ENCODE results near the gene CCER1.

Gene CCER1

DNA sequence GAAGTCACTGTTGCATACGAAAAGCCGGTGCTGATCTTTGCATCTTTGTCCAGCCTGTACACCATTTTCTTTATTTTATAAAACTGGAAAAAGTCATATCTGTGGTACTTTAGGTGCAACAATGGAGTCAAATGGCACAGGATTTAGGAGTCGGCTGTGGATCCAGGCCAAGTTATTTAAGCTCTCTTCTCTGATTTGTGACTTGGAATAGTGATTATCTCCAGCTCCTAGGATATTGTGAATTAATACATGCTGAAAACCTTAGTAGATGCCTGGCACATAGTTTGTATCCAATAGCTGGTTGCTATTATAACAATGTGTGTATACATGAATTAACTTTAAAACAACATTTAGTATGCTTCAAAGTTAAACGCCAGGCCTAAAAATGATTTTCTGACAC lies 6.2 kb upstream of the CCER1 start:
- TF ChIP-seq, protein P1, sequence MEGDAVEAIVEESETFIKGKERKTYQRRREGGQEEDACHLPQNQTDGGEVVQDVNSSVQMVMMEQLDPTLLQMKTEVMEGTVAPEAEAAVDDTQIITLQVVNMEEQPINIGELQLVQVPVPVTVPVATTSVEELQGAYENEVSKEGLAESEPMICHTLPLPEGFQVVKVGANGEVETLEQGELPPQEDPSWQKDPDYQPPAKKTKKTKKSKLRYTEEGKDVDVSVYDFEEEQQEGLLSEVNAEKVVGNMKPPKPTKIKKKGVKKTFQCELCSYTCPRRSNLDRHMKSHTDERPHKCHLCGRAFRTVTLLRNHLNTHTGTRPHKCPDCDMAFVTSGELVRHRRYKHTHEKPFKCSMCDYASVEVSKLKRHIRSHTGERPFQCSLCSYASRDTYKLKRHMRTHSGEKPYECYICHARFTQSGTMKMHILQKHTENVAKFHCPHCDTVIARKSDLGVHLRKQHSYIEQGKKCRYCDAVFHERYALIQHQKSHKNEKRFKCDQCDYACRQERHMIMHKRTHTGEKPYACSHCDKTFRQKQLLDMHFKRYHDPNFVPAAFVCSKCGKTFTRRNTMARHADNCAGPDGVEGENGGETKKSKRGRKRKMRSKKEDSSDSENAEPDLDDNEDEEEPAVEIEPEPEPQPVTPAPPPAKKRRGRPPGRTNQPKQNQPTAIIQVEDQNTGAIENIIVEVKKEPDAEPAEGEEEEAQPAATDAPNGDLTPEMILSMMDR (IDR thresholded peaks at IDR 0.05; ENCODE audit: insufficient read depth, low read depth, low read length, missing control alignments), result no peak
- DNase-seq (ENCODE audit: low read depth), result no peak
- no peak overlapping the region for H3K4me3 ChIP-seq (ENCODE audit: low read length)

DNA sequence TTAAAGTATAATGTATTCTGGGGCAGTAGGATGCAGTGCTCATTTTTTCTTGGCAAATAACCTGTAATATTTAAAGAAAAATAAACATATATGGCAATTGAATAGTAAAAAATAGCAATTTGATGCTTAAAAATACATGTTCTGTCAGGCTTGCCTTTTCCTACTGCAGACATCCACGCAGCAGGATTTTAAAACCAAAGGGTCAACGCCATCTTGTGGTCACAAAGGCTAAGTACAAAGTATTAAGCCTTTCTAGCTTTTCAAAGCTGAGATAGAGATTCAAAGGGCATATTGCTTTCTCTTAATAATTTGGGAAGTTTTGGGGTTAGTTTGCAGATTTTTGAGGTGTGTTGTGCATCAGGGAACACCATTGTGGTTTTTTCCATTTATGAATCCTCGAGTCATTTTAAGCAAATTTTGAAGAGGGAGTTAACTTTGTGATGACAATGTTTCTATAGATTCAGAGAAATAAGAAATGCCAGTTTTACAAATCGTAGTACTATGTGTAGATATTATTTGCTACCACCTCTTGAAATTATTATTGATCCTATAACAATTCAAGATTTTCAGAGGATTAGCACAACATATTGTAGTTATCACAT lies 4.7 kb upstream of the CCER1 start:
- TF ChIP-seq, protein P1 (IDR thresholded peaks at IDR 0.05; ENCODE audit: insufficient read depth, low read depth, low read length, missing control alignments), result peak; percentile 81
- DNase-seq (ENCODE audit: low read depth), result peak; percentile 57
- H3K4me3 ChIP-seq (ENCODE audit: low read length), result no peak overlapping the region

DNA sequence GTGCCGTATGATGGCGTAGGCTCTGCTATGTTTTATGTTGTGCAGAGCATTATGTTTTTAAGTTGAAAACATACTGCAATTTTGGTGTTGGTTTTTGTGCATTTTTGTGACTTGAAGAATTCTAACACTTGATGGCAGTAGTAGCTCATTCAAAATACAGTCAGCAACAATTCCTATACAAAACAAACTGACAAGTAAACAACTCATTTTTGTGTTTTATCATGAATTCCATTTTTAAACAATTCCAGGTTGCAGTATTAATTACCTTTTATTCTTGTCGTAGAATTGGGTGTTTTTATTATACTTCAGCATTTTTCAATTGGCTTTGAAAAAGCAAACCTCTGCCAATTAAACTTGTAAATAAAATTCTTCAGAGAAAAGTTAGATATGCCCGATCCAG lies 4.1 kb upstream of the CCER1 start:
- TF ChIP-seq, protein P1 (IDR thresholded peaks at IDR 0.05; ENCODE audit: insufficient read depth, low read depth, low read length, missing control alignments), result peak; percentile 9

DNA sequence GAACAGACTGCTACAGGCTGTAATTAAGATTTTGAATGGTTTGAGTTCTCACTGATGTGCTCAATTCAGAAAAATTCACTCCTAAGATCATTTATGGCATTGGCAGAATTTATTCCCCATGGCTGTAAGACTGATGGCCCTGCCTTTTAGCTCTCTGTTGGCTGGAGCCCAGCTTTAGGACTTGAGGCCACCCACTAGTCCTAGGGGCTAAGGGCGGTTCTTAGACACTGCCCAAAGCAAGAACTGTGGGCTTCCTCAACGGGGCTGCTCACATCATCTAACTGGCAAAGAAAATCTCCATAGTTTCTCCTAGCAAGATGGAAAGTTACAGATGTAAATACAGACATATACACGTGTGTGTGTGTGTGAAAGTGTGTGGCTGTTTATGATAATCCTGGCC lies 3.4 kb upstream of the CCER1 start:
- TF ChIP-seq, protein P1 (IDR thresholded peaks at IDR 0.05; ENCODE audit: insufficient read depth, low read depth, low read length, missing control alignments), result no peak
- DNase-seq (ENCODE audit: low read depth), result no peak
- H3K4me3 ChIP-seq (ENCODE audit: low read length), result no peak overlapping the region

More for the DNA sequence above, 4.1 kb upstream of the CCER1 start:
- peak; percentile 10 for DNase-seq (ENCODE audit: low read depth)
- no peak overlapping the region for H3K4me3 ChIP-seq (ENCODE audit: low read length)

DNA sequence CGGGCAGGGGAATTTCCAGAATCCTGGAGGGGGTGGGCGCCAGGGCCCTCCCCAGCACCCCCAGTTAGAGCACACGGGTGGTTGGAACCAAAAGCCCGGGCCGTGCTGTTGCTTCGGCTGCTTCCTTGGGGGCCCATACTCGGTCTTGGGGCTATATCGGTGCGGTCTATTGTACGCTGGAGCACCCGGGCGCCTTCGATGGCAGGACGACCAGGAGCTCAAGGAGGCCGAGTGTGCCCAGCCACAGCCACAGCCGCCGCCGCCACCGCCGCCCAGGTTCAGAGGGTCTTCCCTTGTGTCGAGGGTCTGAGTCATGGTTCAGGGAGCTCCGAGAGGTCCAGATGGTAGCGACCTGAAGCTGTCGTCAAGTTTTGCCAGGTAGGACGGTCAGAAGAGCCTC lies 548 bp downstream of the CCER1 start:
- no peak overlapping the region for H3K4me3 ChIP-seq (ENCODE audit: low read length)
- TF ChIP-seq, protein P1 (IDR thresholded peaks at IDR 0.05; ENCODE audit: insufficient read depth, low read depth, low read length, missing control alignments), result no peak
- DNase-seq (ENCODE audit: low read depth), result no peak

DNA sequence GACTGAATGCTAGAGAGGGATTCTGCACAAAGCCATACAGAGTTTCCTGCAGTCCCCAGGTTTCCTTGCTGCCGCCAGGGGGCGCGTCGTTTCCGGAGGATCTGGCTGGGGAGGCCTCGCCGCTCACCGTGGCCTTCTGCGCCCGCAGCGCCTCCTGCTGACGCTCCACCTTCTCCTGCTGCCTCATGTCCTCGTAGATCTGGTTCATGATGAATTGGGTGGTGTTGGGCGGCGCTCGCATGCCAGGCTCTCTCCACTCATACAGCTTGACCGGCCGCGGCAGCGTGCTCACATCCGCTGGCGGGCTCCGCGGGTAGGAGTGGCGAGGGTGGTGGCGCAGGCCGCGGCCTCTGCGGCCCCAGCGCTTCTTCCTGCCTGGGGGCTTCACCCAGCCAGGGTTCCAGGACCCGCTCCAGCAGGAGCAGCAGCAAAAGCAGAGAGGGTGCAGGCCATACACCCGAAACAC lies 987 bp downstream of the CCER1 start:
- H3K4me3 ChIP-seq (ENCODE audit: low read length), result no peak overlapping the region
- DNase-seq (ENCODE audit: low read depth), result no peak
- TF ChIP-seq, protein P1 (IDR thresholded peaks at IDR 0.05; ENCODE audit: insufficient read depth, low read depth, low read length, missing control alignments), result peak; percentile 18

Data from epithelial cell of esophagus (primary cell).